Measurements from ENCODE around the gene ATXN8OS. TPM values are rescaled to one million over a fixed set of nuclear protein-coding genes. Genes with fewer than 3 reads are reported as not detected.

ATXN8OS gene
- total RNA-seq, 2 donors from 2014 or later, result not detected

Other genes with a start within 250 kb of the ATXN8OS start
- under 1 TPM in 1 of 2 donors, not detected in 1; 0.28 TPM for gene KLHL1, start 626 bp downstream of the ATXN8OS start, total RNA-seq